ES-I3 (cell line): ENCODE measurements around the gene MEGF11.

ENCODE experiments used
- H3K36me3 ChIP-seq: 2 replicates; pipeline ENCODE4 v1.6.1; 2013; ENCODE audit warnings: mild to moderate bottlenecking, low read length, control low read depth, moderate library complexity; ENCODE audit not compliant: insufficient read depth
- H3K4me1 ChIP-seq: 2 replicates; pipeline ENCODE4 v1.6.1; 2013; ENCODE audit warnings: mild to moderate bottlenecking, control low read depth, low read length; ENCODE audit not compliant: insufficient read depth
- H3K9ac ChIP-seq: 2 replicates; pipeline ENCODE4 v1.6.1; 2013; ENCODE audit warnings: low read depth, mild to moderate bottlenecking, low read length, moderate library complexity
- H3K9me3 ChIP-seq: 2 replicates; pipeline ENCODE4 v1.6.1; 2013; ENCODE audit warnings: mild to moderate bottlenecking, low read length, moderate library complexity; ENCODE audit not compliant: control insufficient read depth, insufficient read depth

MEGF11 gene

DNA sequence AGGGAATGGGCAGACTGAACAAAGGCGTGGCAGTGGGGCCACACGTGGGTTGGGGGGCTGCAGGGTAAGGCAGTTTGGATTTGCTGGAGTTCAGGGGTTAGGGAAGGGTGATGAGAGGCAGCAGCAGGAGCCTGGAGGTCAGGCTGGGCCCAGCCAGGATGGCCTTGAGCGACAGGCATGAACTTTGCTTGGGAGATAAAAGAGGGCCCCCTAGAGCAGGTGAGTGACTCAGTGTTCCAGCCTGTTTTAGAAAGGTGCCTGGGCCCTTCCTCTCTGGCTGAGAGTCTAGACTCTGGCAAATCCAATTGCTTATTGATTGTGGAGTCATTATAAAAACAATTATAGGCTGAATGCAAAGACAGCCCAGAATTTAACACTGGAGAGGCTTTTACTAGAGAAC lies 309.1 kb downstream of the MEGF11 start:
- H3K36me3 ChIP-seq: no peaks in the 10 kb centered on the region
- H3K9ac ChIP-seq: no peak overlapping the region
- no peaks in the 10 kb centered on the region for H3K4me1 ChIP-seq
- H3K9me3 ChIP-seq: no peaks in the 10 kb centered on the region

DNA sequence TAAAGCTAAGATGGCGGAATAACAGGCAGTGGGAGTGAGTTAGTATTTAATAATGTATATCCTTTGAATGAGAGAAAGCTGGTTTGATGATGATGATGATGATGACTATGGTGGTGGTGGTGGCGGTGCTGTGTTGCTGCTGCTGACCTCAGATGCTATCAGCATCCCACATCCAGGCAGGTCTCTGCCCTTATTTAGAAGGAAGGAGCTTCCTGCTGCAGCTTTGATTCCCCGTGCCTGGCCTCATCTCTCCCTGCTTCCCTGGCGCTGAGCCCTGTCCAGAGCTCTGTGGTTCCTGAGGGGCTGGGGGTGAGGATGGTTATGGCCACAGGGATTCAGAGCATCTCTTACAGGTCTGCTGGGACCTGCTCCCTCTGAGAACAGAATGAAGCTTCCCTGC lies 311.1 kb downstream of the MEGF11 start:
- Histone ChIP-seq H3K36me3 (no peaks in the 10 kb centered on the region), H3K9me3 (no peaks in the 10 kb centered on the region), H3K4me1 (no peaks in the 10 kb centered on the region), H3K9ac (no peak overlapping the region)

DNA sequence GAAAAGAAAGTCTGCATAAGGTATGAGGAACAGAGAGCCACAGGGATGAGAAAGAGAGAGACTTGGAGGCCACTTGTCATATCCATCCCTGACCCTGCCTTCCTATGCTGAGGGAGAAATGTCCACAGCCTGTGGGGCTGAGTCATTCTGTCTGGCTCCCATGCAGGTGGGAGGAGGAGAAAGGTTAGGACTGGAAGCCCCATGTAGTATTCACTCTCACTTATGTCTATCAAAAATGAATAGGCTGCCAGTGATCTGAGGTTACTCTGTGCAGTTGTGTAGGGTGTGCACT lies 313.0 kb downstream of the MEGF11 start:
- no peak overlapping the region for H3K9ac ChIP-seq
- H3K36me3 ChIP-seq: no peaks in the 10 kb centered on the region
- H3K4me1 ChIP-seq: no peaks in the 10 kb centered on the region
- H3K9me3 ChIP-seq: no peaks in the 10 kb centered on the region

DNA sequence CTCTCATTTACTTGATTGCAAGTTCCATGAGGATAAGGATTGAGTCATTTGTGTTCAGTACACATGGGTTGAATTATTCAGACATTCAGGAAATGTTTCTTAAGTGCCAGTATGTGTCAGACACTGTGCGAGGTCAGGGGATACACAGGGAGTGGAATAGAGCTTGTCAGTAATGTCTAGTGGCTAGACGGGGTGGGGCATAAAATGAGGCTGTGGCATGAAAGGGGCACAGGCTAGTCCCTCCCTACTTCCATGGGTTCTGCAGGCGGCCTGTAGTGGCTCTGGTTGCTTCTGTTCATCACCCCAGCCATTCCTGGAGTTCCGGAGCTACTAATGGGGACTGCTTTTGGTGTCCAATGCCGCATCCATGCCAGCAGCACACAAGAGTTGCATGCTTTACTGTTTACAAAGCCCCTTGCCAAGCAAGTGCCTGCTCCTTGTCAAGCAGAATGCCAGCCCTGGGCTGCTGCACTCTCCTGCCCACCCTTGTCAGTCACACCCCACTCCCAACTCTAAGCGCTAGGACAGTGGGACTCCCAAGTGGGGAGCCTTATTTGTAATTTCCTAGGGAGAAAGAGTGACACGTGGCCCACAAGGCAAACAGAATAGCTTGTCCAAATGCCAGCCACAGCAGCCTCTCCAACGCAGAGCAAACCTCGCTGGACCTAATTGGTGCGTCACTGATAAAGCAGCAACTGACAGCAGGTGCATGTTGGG lies 313.5 kb downstream of the MEGF11 start:
- no peaks in the 10 kb centered on the region for H3K36me3 ChIP-seq
- H3K9me3 ChIP-seq: no peaks in the 10 kb centered on the region
- no peak overlapping the region for H3K9ac ChIP-seq
- no peaks in the 10 kb centered on the region for H3K4me1 ChIP-seq

DNA sequence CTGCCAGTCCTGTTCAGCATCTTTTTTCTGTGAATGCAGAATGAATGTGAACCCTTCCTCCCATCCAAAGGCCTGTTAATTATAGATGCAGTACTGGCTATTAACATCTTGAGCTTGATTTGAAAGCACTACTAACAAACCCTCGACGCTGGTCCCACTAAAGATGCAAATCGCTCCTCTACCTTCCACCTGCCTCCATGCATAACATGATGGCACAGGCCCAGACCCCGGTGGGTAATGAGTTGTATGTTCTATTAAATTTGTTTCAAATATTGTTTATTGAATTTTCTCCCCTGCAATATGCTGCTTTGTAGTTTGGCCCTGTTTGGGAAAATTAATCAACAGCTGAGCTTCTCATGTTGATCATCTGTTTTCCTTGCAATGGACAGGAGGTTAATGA lies 314.9 kb downstream of the MEGF11 start:
- no peaks in the 10 kb centered on the region for H3K36me3 ChIP-seq
- H3K4me1 ChIP-seq: no peaks in the 10 kb centered on the region
- no peak overlapping the region for H3K9ac ChIP-seq
- no peaks in the 10 kb centered on the region for H3K9me3 ChIP-seq

DNA sequence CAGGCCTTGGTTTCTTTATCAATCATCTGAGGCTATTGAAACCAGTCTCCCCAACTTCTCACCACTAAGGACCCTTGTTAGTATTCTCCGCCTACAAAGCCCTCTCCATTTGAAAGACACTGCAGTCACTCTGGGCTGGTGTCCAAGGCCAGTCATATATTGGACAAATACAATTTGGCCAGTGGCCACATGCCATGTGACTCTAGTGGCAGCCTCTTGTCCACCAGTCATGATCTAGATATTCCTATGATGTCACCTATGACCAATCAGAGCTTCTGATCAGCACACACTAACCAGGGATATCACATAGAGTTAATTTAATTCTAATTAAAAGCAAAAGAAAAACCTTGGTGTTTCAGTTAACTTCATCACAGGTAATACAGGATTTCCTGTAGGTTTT lies 316.1 kb downstream of the MEGF11 start:
- Histone ChIP-seq H3K9me3 (no peaks in the 10 kb centered on the region), H3K4me1 (no peaks in the 10 kb centered on the region), H3K9ac (no peak overlapping the region), H3K36me3 (no peaks in the 10 kb centered on the region)

DNA sequence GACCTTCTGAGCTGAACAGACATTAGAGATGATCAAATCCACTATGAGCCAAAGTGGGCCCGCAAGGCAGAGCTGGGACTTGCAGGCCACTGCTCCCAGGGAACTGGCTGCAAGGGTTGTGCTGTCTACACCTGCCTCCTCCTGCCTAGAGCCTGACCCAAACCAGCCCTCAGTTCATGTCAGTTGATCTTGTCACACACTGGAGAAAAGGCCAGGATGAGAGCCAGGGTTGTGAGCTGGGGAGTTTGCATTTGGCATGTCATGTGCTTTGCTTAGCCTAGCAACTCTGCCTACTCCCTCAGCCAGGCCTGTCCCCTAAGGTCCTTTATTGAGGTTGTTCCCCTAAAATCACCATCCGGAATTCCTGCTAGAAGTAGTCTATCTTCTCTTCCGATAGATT lies 316.5 kb downstream of the MEGF11 start:
- H3K36me3 ChIP-seq: no peaks in the 10 kb centered on the region
- no peak overlapping the region for H3K9ac ChIP-seq

DNA sequence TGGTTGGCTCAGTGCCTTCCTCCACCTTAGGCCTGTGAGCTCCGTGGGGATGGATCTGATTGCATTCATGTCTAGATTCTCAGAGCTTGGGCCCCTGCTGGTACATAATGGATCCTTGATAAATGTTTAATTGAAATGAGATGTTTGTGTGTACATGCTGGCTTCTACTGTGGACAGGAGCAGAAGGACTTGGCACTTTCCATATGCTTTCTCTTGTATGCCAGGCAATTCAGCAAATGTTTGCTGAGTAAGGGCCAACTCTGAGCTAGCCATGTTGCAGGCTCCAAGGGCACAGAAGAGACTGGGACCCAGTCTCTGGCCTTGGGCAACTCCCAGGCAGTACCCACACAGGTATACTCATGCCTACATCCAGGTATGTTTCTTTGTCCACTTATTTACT lies 317.3 kb downstream of the MEGF11 start:
- no peak overlapping the region for H3K9ac ChIP-seq
- H3K9me3 ChIP-seq: no peaks in the 10 kb centered on the region
- H3K4me1 ChIP-seq: no peaks in the 10 kb centered on the region
- no peaks in the 10 kb centered on the region for H3K36me3 ChIP-seq

More for the DNA sequence above, 316.5 kb downstream of the MEGF11 start:
- no peaks in the 10 kb centered on the region for H3K4me1 ChIP-seq
- H3K9me3 ChIP-seq: no peaks in the 10 kb centered on the region

DNA sequence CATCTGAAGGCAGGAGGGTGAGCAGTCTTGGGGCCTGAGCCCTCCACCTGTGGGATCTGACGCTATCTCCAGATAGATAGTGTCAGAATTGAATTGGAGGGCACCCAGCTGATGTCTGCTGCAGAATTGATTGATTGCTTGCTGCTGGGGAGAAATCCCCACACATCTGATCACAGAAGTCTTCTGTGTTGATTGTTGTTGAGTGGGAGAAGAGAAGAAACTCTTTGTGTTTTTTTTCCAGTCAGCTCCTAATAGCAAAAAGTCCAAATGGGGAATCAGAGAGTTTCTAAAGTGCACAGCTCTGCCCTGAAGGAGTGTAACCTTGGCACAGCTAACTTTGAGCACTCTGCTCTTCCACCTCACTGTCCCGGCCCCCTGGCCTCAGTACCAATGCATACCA lies 318.2 kb downstream of the MEGF11 start:
- Histone ChIP-seq H3K36me3 (no peaks in the 10 kb centered on the region), H3K9me3 (no peaks in the 10 kb centered on the region), H3K4me1 (no peaks in the 10 kb centered on the region), H3K9ac (no peak overlapping the region)

DNA sequence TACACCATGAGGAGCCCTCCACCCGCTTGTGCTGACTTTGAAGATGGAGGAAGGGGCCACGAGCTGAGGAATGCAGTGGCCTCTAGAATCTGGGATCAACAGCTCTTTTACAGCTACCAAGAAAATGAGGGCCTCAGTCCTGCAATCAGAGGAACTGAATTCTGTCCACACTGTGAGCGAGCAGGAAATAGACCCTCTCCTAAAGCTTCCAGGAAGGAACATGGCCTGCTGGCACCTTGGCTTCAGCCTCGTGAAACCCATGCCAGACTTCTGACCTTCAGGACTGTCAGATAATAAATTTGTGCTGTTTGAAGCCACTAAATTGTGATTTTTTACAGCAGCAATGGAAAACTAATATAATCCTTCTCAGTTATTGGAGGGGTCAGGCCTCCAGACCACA lies 322.3 kb downstream of the MEGF11 start:
- no peak overlapping the region for H3K9ac ChIP-seq
- no peaks in the 10 kb centered on the region for H3K9me3 ChIP-seq
- no peaks in the 10 kb centered on the region for H3K36me3 ChIP-seq
- no peaks in the 10 kb centered on the region for H3K4me1 ChIP-seq

DNA sequence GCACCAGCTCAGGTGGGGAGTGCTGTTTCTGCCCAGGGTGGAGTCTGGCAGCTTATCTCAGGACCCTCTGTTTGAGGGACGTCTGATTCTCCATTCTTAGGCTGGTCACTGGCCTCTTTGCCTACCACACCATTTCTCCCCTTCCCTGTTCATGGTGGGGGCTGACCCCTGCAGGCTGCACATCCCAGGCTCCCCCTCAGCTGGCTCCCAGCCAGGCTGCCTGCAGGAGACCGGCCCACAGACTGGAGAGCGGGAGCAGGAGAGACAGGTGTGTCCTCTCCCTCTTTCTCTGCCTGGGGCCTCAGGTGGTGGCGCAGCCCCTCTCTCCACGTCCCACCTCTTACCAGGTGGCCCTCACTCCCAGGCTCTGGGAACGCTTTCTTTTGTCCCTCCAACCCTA lies 323.4 kb downstream of the MEGF11 start:
- H3K9ac ChIP-seq: no peak overlapping the region
- no peaks in the 10 kb centered on the region for H3K4me1 ChIP-seq
- no peaks in the 10 kb centered on the region for H3K9me3 ChIP-seq
- no peaks in the 10 kb centered on the region for H3K36me3 ChIP-seq

DNA sequence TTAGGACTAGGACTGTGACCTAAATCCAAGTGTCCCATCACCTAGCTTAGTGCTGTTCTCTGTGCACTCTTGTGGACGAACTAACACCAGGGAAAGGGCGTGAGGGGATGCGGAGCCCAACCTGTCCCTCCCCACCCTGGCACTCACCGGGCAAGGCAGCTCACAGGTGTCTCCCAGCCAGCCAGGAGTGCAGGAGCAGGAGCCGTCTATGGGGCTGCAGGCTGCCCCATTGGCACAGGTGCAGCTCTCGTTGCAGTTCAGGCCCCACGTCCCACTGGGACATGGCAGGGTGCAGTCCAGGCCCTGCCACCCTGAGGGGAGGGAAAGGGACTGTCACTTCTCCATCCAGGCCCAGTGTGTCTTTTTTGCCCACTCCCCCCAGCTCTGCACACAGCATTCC lies 324.0 kb downstream of the MEGF11 start:
- Histone ChIP-seq H3K9ac (no peak overlapping the region), H3K9me3 (no peaks in the 10 kb centered on the region), H3K36me3 (no peaks in the 10 kb centered on the region; the same call in 1 of the 2 replicates), H3K4me1 (no peaks in the 10 kb centered on the region)

DNA sequence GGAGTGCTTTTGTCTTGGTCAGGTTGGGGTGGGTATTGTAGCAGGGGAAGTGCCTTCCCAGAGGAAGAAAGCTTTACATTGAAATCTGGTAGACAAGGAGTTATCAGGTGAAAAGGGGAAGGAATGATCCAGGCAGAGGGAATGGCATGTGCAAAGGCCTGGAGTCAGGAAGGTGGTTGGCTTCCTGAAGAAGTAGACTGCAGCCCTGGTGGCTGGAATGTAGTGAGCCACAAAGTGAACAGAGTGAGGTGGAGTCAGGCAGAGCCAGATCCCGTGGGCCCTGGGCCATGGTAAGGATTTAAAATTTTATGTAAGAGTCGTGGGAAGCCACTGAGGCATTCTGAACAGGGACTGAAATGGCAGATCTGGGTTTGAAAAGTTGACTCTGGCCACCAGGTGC lies 326.0 kb downstream of the MEGF11 start:
- no peaks in the 10 kb centered on the region for H3K4me1 ChIP-seq
- no peak overlapping the region for H3K9ac ChIP-seq
- H3K36me3 ChIP-seq: no peaks in the 10 kb centered on the region; the same call in 1 of the 2 replicates
- no peaks in the 10 kb centered on the region for H3K9me3 ChIP-seq

DNA sequence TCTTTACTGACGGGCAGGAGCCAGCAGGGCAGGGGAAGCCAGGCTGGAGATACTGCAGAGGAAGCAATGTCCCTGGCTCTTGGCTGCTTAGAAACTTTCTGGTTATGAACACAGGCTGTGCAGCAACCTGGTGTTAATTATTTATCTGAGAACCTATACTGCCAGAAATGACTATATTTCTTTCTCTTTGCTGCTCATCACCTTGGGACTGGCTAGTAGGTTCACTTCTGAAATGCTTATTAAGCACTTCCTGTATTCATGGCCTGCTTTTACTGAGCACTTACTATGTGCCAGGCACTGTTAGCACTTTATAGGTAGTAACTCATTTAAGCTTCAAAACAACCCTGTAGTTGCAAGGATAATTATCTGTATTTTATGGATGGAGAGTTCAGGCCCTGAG lies 326.7 kb downstream of the MEGF11 start:
- Histone ChIP-seq H3K9me3 (no peaks in the 10 kb centered on the region), H3K4me1 (no peaks in the 10 kb centered on the region), H3K36me3 (no peaks in the 10 kb centered on the region; the same call in 1 of the 2 replicates), H3K9ac (no peak overlapping the region)

DNA sequence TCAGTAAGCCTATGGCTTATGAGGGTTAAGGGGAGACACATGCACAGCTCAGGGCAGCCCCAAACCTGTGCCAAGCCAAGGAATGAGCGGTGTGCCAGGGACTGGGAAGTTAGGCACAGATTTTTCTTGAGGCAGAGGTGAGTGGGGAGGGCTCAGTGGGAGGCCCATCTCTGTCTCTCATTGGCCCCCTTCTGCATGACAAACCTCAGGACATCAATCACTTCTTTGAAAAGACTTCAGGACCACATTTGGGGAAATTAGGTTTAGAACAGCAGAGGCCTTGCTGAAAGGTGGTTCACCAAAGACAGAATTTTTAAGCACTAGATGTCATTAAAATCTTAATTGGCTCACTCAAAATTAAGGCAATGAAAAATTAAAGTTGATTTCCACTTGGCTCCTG lies 327.1 kb downstream of the MEGF11 start:
- Histone ChIP-seq H3K9ac (no peak overlapping the region), H3K4me1 (no peaks in the 10 kb centered on the region), H3K36me3 (no peaks in the 10 kb centered on the region; the same call in 1 of the 2 replicates), H3K9me3 (no peaks in the 10 kb centered on the region)

DNA sequence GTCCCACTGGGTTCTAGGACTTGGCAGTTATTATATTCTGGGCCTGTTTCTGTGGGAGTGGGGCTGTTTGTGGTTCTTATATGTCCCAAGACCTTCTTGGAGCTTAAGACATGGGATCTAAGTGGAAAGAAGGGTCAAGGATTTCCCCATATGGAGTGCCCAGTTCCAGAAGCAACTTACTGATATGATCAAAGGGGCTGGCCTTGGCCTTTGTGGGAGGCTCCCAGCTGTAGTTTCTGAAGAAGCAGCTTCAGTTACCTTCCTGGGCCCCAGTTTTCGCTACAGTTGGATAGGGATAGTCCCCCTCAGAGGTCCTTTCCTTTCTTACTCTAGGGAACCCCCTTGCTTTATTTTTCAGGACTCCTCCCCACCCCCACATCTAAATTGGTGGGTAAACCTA lies 328.2 kb downstream of the MEGF11 start:
- Histone ChIP-seq H3K36me3 (no peaks in the 10 kb centered on the region; the same call in 1 of the 2 replicates), H3K9me3 (no peaks in the 10 kb centered on the region), H3K9ac (no peak overlapping the region), H3K4me1 (no peaks in the 10 kb centered on the region)
